Kidney capillary endothelial cell (primary cell): ENCODE data around the gene DYNLT3.

Experiments
- DNase-seq: peaks from one replicate; pipeline ENCODE4 v3.0.0-alpha.2; 2018; ENCODE audit warnings: low spot score

The DYNLT3 gene

DNA sequence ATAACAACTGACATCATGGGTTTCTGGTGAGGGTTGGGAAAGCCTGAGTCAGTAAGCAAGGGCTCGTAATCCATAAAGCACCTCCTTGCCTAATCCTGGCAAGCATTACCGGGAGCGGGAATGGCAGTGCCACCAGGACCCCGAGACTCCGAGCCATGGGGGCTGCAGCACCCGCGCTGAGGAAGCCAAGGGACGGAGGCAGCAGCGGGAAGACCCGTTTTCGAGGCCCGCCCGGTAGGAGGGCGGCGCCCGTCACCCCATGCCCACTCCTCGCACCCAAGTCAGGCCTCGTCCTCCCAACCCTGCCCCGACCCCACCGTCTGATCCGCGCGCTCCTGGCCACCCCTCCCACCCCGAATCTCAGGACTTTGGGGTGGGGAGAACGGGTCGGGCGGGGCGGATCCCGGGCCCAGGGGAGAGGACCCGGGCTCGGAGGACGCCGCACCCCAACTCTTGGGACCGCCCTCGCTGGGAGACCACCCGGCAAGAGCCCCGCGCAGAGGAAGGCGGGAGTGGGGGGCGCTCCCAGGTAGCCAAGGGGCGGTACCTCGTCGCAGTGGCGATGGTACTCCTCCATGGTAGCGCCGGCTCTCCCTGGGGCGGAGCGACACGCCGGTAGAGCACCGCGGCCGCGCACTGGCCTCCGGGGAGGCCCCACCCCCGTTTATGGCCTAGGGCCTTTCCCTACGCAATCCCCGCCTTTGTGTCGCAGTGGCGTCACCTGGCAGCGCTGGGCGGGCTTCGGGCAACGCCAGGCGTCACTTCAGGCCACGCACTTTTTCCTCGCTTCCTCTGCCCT, at the start of gene DYNLT3:
DYNLT3 (minus strand) TSS at position 638 of the 799 bp plus-strand sequence; CDS start at position 577, 61 bp downstream.
- peak; percentile 41 for DNase-seq

DNA sequence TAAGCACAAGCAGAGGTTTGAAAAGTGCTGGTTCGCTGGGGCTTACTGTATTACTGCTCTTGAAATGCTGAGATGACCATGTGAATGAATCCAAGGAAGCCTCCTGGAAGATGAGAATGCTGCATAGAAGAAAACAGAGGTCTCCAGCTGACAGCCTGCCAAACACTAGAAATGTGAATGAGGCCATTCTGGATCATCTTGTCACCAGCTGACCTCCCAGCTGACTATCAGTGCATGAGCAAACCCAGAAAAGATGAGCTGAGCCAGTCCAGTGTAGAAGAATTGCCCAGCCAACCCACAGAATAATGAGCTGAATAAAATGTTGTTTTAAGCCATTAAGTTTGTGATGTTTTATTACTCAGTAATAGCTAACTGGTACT, 49.1 kb upstream of the DYNLT3 start:
- DNase-seq, result no peak

DNA sequence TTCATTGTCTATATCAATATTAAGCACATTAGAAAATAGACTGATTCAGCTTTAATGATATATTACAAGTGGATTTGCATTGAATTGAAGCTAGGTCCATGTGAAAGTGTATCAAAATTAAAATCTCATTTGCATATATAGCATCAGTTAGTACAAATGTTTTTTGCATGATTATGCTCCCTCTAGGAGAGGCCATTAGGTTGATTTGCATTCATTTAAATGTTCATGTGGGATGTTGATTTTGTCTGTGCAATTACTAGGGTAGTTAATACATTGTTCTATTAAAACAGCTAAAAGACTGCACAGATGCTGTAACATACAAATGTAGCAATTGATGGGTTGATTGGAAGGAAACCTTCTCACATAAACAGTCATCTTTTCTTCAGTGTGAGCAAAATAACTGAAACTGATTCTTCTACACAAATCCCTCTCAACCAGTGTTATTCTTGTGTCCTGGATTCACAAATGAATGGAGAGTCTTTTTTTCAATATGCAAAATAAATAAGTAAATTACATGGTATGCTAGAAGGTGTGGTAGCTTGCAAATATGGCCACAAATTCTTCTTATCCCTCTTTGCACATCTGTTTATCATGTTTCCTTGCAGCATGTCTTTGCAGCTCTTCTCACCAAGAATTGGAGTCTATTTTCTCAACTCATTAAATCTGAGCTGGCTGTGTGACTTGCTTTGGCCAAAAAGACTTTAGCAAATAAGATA, 48.6 kb upstream of the DYNLT3 start:
- no peak for DNase-seq

GRCh38 chrX:37894725-37895124, 47.4 kb upstream of the DYNLT3 start:
- DNase-seq, result no peak

DNA sequence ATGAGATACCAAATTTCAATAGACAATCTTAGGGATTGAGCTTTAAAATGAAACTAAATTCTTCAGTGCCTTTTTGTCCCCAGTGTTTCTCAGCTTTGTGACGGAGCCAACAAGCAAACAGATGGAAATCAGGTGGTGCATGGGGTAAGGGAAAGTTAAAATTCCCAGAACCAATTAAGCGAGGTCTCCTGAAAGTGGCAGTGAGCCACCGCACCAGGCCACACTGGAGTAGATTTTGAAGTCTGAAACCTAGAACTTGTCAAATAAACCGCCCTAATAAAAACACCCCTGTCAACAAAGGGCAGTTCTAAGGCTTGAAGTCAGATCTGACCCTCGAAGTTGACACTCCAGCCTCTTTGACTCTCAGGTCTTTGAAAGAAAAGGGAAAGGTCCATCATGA, 40.6 kb upstream of the DYNLT3 start:
- no peak for DNase-seq

GRCh38 chrX:37887347-37887746, 40.0 kb upstream of the DYNLT3 start:
- DNase-seq, result no peak

- DNase-seq, result peak; percentile 20
Observed at GRCh38 chrX:37883196-37883595, 35.8 kb upstream of the DYNLT3 start.

DNA sequence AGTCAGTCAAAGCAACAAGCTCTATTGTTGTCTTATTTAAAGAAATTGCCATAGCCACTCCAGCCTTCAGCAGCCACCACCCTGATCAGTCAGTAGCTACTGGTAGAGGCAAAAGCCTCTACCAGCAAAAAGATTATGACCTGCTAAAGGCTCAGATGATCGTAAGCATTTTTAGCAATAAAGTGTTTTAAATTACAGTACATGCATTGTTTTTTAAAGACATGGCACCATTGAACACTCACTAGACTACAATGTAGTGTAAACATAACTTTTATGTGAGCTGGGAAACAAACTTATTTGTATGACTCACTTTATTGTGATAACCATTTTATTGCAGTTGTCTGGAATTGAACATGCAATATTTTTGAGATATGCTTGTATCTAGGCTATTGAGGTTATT, 32.3 kb upstream of the DYNLT3 start:
- DNase-seq, result no peak

- DNase-seq, result no peak
Observed at GRCh38 chrX:37876716-37877115, 29.3 kb upstream of the DYNLT3 start.

DNA sequence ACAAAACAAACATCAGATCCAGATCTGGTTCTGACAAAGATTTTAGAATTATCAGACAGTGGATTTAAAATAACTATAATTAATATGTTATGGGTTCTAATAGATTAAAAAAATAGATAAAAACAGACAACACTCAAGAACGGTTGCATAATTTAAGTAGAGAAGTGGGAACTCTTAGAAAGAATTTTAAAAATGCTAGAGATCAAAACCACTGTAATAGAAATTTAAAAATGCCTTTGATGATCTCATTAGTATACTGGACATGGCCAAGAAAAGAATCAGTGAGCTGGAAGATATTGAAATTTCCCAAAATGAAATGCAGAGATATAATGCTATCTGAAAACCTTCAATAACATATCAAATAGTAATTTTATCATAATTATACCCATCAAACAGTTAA, 28.3 kb upstream of the DYNLT3 start:
- DNase-seq, result no peak

DNA sequence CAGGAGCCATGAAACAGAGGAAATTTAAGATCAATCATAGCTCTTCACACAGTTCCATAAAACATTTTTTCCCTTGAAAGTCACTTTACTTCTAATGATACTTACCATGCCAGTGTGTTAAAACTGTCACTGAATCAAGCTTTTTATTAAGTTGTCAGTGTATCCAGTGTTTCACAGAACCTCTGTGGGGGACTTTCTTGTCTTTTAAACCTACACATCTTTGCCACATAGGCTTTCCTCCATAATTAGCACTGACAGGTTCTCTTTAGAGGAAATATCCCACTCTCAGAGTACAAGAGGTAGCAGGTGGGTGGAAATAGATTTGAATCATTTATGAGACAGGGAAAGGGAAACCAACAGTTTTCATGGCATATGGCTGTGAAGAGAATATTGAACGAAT, 25.8 kb upstream of the DYNLT3 start:
- no peak for DNase-seq

- no peak for DNase-seq
Observed at GRCh38 chrX:37872303-37872655, 24.9 kb upstream of the DYNLT3 start.

DNA sequence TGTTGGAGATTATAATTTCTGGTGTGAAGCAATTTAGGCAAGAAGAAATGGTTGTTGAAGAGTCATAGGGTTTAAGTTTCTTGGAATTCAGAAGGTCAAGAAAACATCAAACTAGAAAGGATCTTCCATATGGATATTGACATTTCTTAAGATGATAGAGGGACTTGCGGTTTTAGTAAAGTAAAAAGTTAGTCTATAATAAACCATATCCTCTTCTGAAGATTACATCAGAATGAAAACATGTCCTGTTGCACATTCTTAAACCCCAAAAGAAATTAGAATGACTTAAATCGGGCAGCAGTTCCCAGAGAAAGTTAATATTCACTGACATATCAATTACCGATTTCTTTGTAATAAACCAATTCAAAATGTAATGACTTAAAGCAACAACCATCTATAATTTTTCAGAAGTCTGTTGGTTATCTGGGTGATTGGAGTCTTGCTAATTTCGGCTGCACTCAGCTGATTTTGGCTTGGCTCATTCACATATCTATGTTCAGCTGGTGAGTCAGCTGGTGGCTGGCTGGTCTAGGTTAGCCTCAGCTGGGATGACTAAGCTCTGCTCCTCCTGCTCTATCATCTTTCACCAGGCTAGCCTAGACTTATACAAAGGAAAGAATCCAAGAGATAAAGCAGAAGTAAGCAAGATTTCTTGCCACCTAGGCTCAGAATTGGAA, 24.4 kb upstream of the DYNLT3 start:
- peak; percentile 53 for DNase-seq

DNA sequence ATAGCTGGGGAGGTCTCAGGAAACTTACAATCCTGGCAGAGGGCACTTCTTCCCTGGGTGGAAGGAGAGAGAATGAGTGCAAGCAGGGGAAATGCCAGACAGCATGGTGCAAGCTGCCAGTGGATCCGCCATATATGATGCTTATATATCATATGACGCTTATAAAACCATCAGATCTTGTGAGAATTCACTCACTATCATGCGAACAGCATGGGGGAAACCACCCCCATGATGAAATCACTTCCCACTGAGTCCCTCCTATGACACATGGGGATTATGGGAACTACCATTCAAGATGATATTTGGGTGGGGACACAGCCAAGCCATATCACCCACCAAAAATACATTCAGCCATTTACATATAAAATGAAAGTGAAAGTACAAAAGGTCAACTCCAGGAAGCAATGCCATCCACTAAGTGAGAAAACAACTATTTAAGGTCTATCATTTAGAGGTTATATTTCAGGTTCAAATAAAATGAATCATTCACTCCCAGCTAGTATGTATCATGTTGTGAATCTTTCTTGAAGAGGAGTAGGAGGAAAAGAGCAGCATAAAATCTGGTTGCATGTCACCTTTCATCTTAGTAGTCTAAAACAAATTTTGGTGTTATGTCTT, 20.3 kb upstream of the DYNLT3 start:
- no peak for DNase-seq

DNA sequence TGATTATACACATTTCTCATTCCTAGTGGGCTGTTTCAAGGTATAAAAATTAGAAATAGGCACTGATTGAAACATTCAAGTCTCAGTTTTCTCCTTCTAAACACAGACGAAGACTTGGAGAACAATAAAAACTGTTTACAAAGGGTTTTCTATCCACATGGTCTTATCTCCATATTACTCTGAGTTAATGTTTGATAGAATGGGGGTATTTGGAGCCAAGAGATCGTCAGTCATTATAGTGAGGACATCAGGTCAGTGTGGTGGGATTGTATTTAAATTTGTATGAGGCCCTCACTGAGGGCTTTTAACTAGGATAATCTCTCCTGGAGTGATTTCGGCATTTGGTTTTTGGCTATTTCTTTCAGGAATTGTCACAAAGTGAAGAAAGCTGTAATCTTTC, 16.4 kb upstream of the DYNLT3 start:
- no peak for DNase-seq

GRCh38 chrX:37862851-37863250, 15.5 kb upstream of the DYNLT3 start:
- DNase-seq, result no peak

- no peak for DNase-seq
Observed at GRCh38 chrX:37860721-37861120, 13.3 kb upstream of the DYNLT3 start.

DNA sequence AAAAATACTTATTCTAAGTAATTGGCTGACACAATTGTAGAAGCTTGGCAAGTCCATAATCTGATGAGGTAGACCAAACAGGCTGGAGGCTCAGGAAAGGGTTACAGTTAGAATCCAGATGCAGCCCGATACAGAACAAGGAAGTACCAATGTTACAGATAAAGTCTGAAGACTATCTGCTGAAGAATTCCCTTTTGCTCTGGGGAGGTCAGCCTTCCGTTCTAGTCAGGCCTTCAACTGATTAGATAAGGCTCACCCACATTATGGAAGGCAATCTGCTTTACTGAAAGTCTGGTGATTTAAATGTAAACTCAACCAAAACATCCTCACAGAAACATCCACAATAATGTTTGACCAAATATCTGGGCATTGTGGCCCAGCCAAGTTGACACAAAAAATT, 7.4 kb upstream of the DYNLT3 start:
- DNase-seq, result no peak

DNA sequence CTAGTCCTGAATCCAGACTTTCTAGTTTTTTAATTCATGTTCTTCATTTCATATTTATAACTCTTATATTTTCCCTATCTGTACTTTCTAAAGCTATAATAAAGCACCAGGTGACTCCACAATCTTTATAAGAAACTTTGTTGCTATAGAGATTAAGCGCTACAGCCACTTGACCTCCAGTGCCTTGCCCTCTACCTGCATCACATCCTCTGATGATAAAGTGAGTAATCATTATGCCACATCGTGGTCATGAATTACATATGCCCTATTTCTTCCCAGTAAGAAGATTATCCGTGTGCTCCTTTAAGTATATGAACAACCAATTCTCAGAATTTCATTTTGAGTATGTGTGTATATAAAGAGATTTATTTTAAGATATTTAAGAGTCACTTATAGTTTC, 6.8 kb upstream of the DYNLT3 start:
- DNase-seq, result no peak

DNA sequence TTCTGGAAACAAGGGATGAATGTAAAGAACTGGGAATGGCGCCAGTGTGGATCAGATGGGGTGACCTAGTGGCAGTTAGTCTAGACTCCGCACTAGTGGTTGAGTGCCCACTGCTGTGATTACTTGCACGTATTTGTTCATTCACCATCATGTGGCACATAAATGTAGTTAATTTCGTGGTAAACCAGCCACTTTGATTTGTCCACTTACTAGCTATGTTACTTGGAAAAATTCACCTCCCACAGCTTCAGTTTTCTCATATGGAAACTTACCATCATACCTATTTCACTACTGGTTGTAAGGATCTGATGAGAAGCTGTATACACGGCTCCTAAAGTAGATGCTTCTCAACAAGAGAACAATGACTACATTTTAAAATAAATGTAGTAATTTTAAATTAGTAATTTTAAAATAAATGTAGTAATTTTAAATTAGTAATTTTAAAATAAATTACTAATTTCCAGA, 394 bp upstream of the DYNLT3 start:
- DNase-seq, result no peak

- DNase-seq, result peak; percentile 24
Observed at GRCh38 chrX:37846558-37846933, 825 bp downstream of the DYNLT3 start.

DNA sequence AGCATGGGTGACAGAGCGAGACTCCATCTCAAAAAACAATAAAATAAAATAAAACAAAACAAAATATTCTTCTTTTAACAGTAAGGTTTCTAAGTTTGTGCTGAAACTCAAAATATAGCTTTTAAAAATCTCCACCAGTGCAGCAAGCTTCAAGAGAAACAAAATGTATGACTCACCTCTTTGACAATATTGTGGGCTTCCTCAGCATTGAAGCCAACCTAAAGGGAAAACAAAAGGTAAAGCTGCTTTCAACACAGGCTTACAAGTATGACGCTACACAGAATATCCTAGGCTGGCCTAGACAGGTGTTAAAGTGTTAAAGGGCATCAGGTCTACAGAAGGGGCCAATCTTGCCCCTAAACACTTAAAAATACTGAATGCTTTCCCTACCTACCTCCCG, 1.2 kb downstream of the DYNLT3 start:
- peak; percentile 14 for DNase-seq

- no peak for DNase-seq
Observed at GRCh38 chrX:37844622-37845021, 2.7 kb downstream of the DYNLT3 start.
